HCT116 (cell line): ENCODE data around the gene PTPN7. TPM values are rescaled to one million over a fixed set of nuclear protein-coding genes. Genes with fewer than 3 reads are reported as not detected.
A peak's percentile ranks its signal among the peaks of the same experiment; 100 is the strongest.

Experiments
- ATAC-seq: fragments of 200-7000 bp; cut with Tn5 transposase; 2 replicates; pipeline ENCODE4 v1.9.1; 2020; ENCODE audit warnings: mild to moderate bottlenecking, moderate library complexity
- BruUV-seq: library from RNA; stranded (reverse); fragments of 400-500 nt; replicated peaks from 2 replicates; lab custom pipeline; 2021; lab: Mats Ljungman, UMichigan
- CTCF ChIA-PET: fragments of 300-600 bp; sonication (Branson Sonifier 250); formaldehyde crosslinking; loops from one replicate; lab custom pipeline; 2021; ENCODE audit warnings: antibody characterized with exemption; lab: Charles Lee
- POLR2A ChIA-PET: fragments of 300-600, 350-600 bp; sonication (Branson Sonifier 250); formaldehyde crosslinking; loops from one replicate; lab custom pipeline; 2021; ENCODE audit warnings: antibody characterized with exemption; lab: Charles Lee
- RAD21 ChIA-PET, 2 experiments: fragments of 300-600 bp; sonication (Branson Sonifier 250); formaldehyde crosslinking; loops; one replicate each; lab custom pipeline; 2023; ENCODE audit warnings: low total read pairs in 2 of 2; ENCODE audit not compliant: uncharacterized antibody in 2 of 2, unreplicated experiment in 2 of 2, low non-redundant PET in 1 of 2; lab: Charles Lee
- DNase-seq: peaks from one replicate; pipeline ENCODE4 v3.0.0-alpha.2; 2010; ENCODE audit warnings: low read depth, low spot score
- H2AFZ ChIP-seq: fragments of 200-600 bp; shearing (Covaris generic), sonication (generic); 2 replicates; pipeline ENCODE4 v1.6.1; 2017; ENCODE audit warnings: low read depth, mixed run types, mixed read lengths, antibody characterized with exemption, low read length; ENCODE audit not compliant: poor library complexity, severe bottlenecking
- H3K27ac ChIP-seq: 2 replicates; pipeline ENCODE4 v1.5.1; 2012; ENCODE audit warnings: low read depth, low read length
- H3K27me3 ChIP-seq: fragments of 200-600 bp; sonication (generic); 2 replicates; pipeline ENCODE4 v1.6.1; 2016; ENCODE audit warnings: mixed run types, low read length, mixed read lengths; ENCODE audit not compliant: insufficient read depth
- H3K36me3 ChIP-seq, 2 experiments: fragments of 200-500 bp in 1 of 2; fragments of 200-600 bp in 1 of 2; sonication (Bioruptor generic) in 1 of 2; sonication (generic) in 1 of 2; 2 replicates each; pipeline versions ENCODE4 v1.5.1 to v1.6.1; 2014 to 2016; ENCODE audit warnings: low read length in 2 of 2, inconsistent platforms in 1 of 2, mixed read lengths in 1 of 2, mixed run types in 1 of 2; ENCODE audit not compliant: insufficient read depth in 2 of 2, control insufficient read depth in 1 of 2
- H3K4me1 ChIP-seq, 2 experiments: fragments of 200-600 bp in 1 of 2; sonication (generic) in 1 of 2; 2 replicates each; pipeline versions ENCODE4 v1.5.1 to v1.6.1; 2012 to 2017; ENCODE audit warnings: low read length in 2 of 2, inconsistent platforms in 1 of 2, mild to moderate bottlenecking in 1 of 2, mixed read lengths in 1 of 2, mixed run types in 1 of 2, moderate library complexity in 1 of 2; ENCODE audit not compliant: insufficient read depth in 2 of 2, control insufficient read depth in 1 of 2
- H3K4me2 ChIP-seq: fragments of 200-600 bp; sonication (generic); 2 replicates; pipeline ENCODE4 v1.6.1; 2017; ENCODE audit warnings: mixed run types, low read length, mixed read lengths
- H3K4me3 ChIP-seq, 2 experiments: fragments of 200-600 bp in 1 of 2; sonication (generic) in 1 of 2; replicated peaks in 1 of 2; 2 replicates each; pipeline ENCODE4 v1.5.1; 2011 to 2016; ENCODE audit warnings: low read length in 2 of 2, control low read depth in 1 of 2, low read depth in 1 of 2, mild to moderate bottlenecking in 1 of 2, mixed read lengths in 1 of 2, mixed run types in 1 of 2
- H3K79me2 ChIP-seq: fragments of 200-600 bp; sonication (generic); 2 replicates; pipeline ENCODE4 v1.6.1; 2017; ENCODE audit warnings: mild to moderate bottlenecking, mixed run types, low read length, moderate library complexity, mixed read lengths; ENCODE audit not compliant: insufficient read depth
- H3K9ac ChIP-seq: fragments of 200-600 bp; sonication (generic); 2 replicates; pipeline ENCODE4 v1.6.1; 2016; ENCODE audit warnings: low read length, mixed read lengths
- H3K9me2 ChIP-seq: fragments of 200-600 bp; sonication (generic), shearing (Covaris generic); 2 replicates; pipeline ENCODE4 v1.6.1; 2017; ENCODE audit warnings: mixed run types, mild to moderate bottlenecking, moderate library complexity; ENCODE audit not compliant: insufficient read depth
- H3K9me3 ChIP-seq, 2 experiments: fragments of 200-500 bp in 1 of 2; fragments of 200-600 bp in 1 of 2; sonication (Bioruptor generic) in 1 of 2; sonication (generic) in 1 of 2; 2 replicates each; pipeline ENCODE4 v1.6.1; 2014 to 2017; ENCODE audit warnings: low read length in 2 of 2, mixed read lengths in 2 of 2, inconsistent platforms in 1 of 2, low read depth in 1 of 2, mild to moderate bottlenecking in 1 of 2, mixed run types in 1 of 2, moderate library complexity in 1 of 2; ENCODE audit not compliant: control insufficient read depth in 1 of 2, insufficient read depth in 1 of 2
- H4K20me1 ChIP-seq: fragments of 200-600 bp; sonication (generic), shearing (Covaris generic); 2 replicates; pipeline ENCODE4 v1.6.1; 2017; ENCODE audit warnings: mixed run types, mild to moderate bottlenecking, moderate library complexity; ENCODE audit not compliant: insufficient read depth
- ATF3 ChIP-seq: IDR thresholded peaks from 2 replicates; pipeline ENCODE4 v1.6.1; 2012
- CBX3 ChIP-seq: IDR thresholded peaks from 2 replicates; pipeline ENCODE4 v1.6.1; 2012; ENCODE audit warnings: low read depth
- CEBPB ChIP-seq: IDR thresholded peaks from 2 replicates; pipeline ENCODE4 v1.6.1; 2012; ENCODE audit warnings: low read depth
- EGR1 ChIP-seq: IDR thresholded peaks from 2 replicates; pipeline ENCODE4 v1.6.1; 2012; ENCODE audit warnings: low read depth
- POLR2A ChIP-seq: IDR thresholded peaks from 2 replicates; pipeline ENCODE4 v1.7.0; 2011; ENCODE audit warnings: borderline replicate concordance; ENCODE audit not compliant: insufficient read depth, insufficient read length; ENCODE audit errors: extremely low read depth
- RAD21 ChIP-seq: IDR thresholded peaks from 2 replicates; pipeline ENCODE4 v1.6.1; 2012; ENCODE audit warnings: low read depth, mild to moderate bottlenecking
- SIN3A ChIP-seq: IDR thresholded peaks from 2 replicates; pipeline ENCODE4 v1.6.1; 2012; ENCODE audit warnings: low read depth
- TCF7L2 ChIP-seq: IDR thresholded peaks from 2 replicates; pipeline ENCODE4 v1.7.0; 2011; ENCODE audit warnings: borderline replicate concordance, inconsistent platforms; ENCODE audit not compliant: insufficient read depth, insufficient read length; ENCODE audit errors: extremely low read depth
- YY1 ChIP-seq: IDR thresholded peaks from 2 replicates; pipeline ENCODE4 v1.6.1; 2011; ENCODE audit warnings: low read length, low read depth, moderate library complexity, mild to moderate bottlenecking; ENCODE audit not compliant: insufficient replicate concordance; ENCODE audit errors: extremely low read depth
- ZBTB33 ChIP-seq: IDR thresholded peaks from 2 replicates; pipeline ENCODE4 v1.6.1; 2011; ENCODE audit warnings: mild to moderate bottlenecking, low read length, moderate library complexity; ENCODE audit not compliant: insufficient replicate concordance; ENCODE audit errors: extremely low read depth
- ZNF274 ChIP-seq: fragments of 200-500 bp; sonication (Bioruptor generic); IDR thresholded peaks from 2 replicates; pipeline ENCODE4 v1.6.1; 2014; ENCODE audit warnings: mild to moderate bottlenecking, low read depth, low read length, inconsistent platforms
- intact Hi-C: fragments of 100-400 bp; cut with micrococcal nuclease; formaldehyde crosslinking; loops from 2 replicates; pipeline ENCODE4 v1.10.0; 2022
- total RNA-seq: library from RNA; stranded (reverse); gene quantifications from one replicate; pipeline ENCODE4 v1.2.1, GENCODE V29; 2021; ENCODE audit not compliant: unreplicated experiment
- TF ChIP-seq, protein P1 (sequence below), 3 experiments: fragments of 200-600 bp in 1 of 3; sonication (generic) in 1 of 3; IDR thresholded peaks in 2 of 3; conservative IDR thresholded peaks in 1 of 3; 2 replicates each; pipeline ENCODE4 v1.5.1; 2012 to 2017; ENCODE audit warnings: low read depth in 2 of 3, low read length in 2 of 3, antibody characterized with exemption in 1 of 3, borderline replicate concordance in 1 of 3, control low read depth in 1 of 3, mild to moderate bottlenecking in 1 of 3, mixed read lengths in 1 of 3, mixed run types in 1 of 3, moderate library complexity in 1 of 3; ENCODE audit not compliant: insufficient read depth in 1 of 3

Gene PTPN7
- total RNA-seq, 1 experiment from 2014 or later, result 0.76 TPM

GRCh38 chr1:202113690-202114300, 46.6 kb downstream of the PTPN7 start (continued):
- TF ChIP-seq ATF3, result no peak
- no peak for TF ChIP-seq YY1
- no peak for TF ChIP-seq CEBPB
- TF ChIP-seq CBX3, result no peak
- no peak for TF ChIP-seq ZNF274
- TF ChIP-seq RAD21, result no peak

DNA sequence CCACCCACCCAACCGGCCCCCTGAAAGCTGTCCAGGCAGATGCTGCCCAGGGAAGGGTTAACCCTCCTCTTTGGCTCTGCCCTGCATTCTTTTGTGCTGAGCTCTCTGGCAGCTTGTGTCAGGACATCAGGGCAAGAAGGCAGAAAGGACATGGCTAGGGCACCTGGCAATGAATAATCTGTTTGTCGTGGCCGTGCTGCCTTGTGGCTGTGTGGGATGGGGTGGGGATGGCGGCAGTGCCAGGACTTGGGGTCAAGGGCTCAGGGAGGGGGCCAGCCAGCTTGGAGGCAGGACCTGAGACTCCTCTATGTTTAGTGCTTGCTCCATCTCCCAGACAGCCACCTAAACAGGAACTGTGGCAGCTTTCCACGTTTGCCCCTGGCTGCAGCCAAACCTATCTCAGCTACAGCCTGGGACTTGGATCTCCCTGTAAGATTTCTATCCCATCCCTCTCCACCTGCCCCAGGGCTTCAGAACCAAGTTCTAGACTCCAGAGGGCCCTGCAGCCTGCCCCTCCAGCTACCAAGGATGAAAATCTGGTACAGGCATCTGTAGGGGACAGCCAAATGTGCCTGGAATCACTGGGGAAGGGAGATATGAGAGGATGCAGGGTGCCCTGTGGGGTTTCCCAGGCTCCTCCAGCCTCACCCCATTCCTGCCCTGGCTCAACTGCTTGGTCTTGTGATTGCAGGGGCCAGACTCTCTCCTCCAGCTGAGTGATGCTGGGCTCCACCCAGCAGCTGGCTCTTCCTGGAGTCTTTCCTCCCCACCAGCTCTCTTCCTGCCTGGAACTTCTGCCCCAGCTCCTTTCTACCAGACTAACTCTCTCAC, 47.3 kb downstream of the PTPN7 start:
- intact Hi-C loops, result no loop called here
- ATAC-seq, result peak; percentile 41
- TF ChIP-seq POLR2A, result no peak
- TF ChIP-seq ATF3, result no peak
- no peak for TF ChIP-seq ZBTB33
- TF ChIP-seq, protein P1, sequence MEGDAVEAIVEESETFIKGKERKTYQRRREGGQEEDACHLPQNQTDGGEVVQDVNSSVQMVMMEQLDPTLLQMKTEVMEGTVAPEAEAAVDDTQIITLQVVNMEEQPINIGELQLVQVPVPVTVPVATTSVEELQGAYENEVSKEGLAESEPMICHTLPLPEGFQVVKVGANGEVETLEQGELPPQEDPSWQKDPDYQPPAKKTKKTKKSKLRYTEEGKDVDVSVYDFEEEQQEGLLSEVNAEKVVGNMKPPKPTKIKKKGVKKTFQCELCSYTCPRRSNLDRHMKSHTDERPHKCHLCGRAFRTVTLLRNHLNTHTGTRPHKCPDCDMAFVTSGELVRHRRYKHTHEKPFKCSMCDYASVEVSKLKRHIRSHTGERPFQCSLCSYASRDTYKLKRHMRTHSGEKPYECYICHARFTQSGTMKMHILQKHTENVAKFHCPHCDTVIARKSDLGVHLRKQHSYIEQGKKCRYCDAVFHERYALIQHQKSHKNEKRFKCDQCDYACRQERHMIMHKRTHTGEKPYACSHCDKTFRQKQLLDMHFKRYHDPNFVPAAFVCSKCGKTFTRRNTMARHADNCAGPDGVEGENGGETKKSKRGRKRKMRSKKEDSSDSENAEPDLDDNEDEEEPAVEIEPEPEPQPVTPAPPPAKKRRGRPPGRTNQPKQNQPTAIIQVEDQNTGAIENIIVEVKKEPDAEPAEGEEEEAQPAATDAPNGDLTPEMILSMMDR (IDR thresholded peaks at IDR 0.05 in 2 of 3, conservative IDR thresholded peaks at IDR 0.05 in 1 of 3; ENCODE audit: borderline replicate concordance in 1 of 3, insufficient read depth in 1 of 3, low read depth in 2 of 3, low read length in 2 of 3), result no peak
- TF ChIP-seq TCF7L2, result no peak
- TF ChIP-seq RAD21, result no peak
- no peak for TF ChIP-seq EGR1
- TF ChIP-seq SIN3A, result no peak
- peaks cover 38 to 47% of the 10 kb centered on the region in 2 experiments for H3K4me1 ChIP-seq
- no peak overlapping the region for H3K4me3 ChIP-seq
- peak overlapping the region; percentile 63 for H3K4me2 ChIP-seq
- POLR2A ChIA-PET, result interaction anchor here (0.8 to 4.3 kb wide), 9 partner anchors 7 to 130 kb away, joined by 3 to 48 read pairs (median 4); partner anchors contain the start of genes ELF3 and GPR37L1
- no peaks in the 10 kb centered on the region for H4K20me1 ChIP-seq
- H3K36me3 ChIP-seq, result no peaks in the 10 kb centered on the region
- DNase-seq, result no peak
- H3K9ac ChIP-seq, result 0 out of 2 replicates have a peak overlapping the region, but pooled peaks have one; percentile 15
- no peaks in the 10 kb centered on the region for H3K27me3 ChIP-seq
- H2AFZ ChIP-seq, result peak overlapping the region; percentile 16
- CTCF ChIA-PET, result interaction anchor here (1.3 to 3.4 kb wide), 5 partner anchors 96 to 114 kb away, joined by 3 to 15 read pairs (median 12); partner anchors contain the start of gene ELF3
- BruUV-seq, result no TSS peak
- H3K79me2 ChIP-seq, result no peaks in the 10 kb centered on the region
- H3K9me3 ChIP-seq, result no peaks in the 10 kb centered on the region
- no peak overlapping the region for H3K27ac ChIP-seq
- RAD21 ChIA-PET, result interaction anchor here in 1 of 2 experiments (1.0 to 1.3 kb wide), 3 partner anchors 56 to 106 kb away, joined by 4 to 5 read pairs (median 4); no protein-coding TSS in a partner anchor
- H3K9me2 ChIP-seq, result no peaks in the 10 kb centered on the region
